ENCODE measurements around the gene OXGR1.

Gene OXGR1

GRCh38 chr13:97015661-97016350, 21.5 kb upstream of the OXGR1 start:
- TF ChIP-seq GATA3 (IDR thresholded peaks at IDR 0.05; ENCODE audit: low read depth, low read length) (no peak), GATA2 (IDR thresholded peaks at IDR 0.05; ENCODE audit: low read depth, low read length) (no peak)

GRCh38 chr13:97012251-97013048, 18.2 kb upstream of the OXGR1 start:
- TF ChIP-seq GATA2 (IDR thresholded peaks at IDR 0.05; ENCODE audit: low read depth, low read length) (peak; percentile 81), GATA3 (IDR thresholded peaks at IDR 0.05; ENCODE audit: low read depth, low read length) (peak; percentile 86)

DNA sequence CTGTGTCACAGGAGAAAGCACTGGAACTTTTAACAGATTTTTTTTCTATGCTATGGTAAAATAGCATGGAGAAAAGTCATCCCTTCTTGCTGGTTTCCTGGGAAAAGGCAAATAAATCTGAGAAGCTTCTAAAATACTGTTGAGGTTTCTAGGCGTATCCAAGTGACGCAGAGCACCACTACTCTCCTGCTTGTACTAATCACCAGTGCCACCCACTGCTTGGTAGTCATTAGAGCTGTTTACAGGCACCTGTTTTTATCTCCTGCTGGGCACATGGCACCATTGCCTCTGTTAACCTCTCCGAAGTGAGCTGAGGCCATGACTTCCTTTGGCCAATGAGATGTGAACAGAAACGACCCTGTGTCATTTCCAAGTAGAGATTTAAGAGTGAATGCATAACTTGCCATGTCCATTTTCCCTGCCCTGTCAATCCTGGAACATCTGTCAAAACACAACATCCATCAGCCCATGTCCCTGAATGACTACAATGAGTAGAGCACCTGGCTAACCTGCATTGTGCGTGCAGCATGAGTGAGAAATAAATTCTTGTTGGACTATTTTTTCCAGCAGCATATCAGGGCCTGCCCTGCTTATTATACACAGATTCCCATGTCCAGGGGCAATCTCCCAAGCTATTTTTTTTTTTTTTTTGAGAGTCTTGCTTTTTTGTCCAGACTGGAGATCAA, 17.3 kb upstream of the OXGR1 start:
- TF ChIP-seq GATA3 (IDR thresholded peaks at IDR 0.05; ENCODE audit: low read depth, low read length) = no peak
- no peak for TF ChIP-seq GATA2 (IDR thresholded peaks at IDR 0.05; ENCODE audit: low read depth, low read length)

GRCh38 chr13:97008643-97009042, 14.4 kb upstream of the OXGR1 start:
- no peak for TF ChIP-seq GATA3 (IDR thresholded peaks at IDR 0.05; ENCODE audit: low read depth, low read length)
- TF ChIP-seq GATA2 (IDR thresholded peaks at IDR 0.05; ENCODE audit: low read depth, low read length) = no peak

- TF ChIP-seq GATA2 (IDR thresholded peaks at IDR 0.05; ENCODE audit: low read depth, low read length) (no peak), GATA3 (IDR thresholded peaks at IDR 0.05; ENCODE audit: low read depth, low read length) (no peak)
Observed at GRCh38 chr13:97005625-97006262, 11.5 kb upstream of the OXGR1 start.

DNA sequence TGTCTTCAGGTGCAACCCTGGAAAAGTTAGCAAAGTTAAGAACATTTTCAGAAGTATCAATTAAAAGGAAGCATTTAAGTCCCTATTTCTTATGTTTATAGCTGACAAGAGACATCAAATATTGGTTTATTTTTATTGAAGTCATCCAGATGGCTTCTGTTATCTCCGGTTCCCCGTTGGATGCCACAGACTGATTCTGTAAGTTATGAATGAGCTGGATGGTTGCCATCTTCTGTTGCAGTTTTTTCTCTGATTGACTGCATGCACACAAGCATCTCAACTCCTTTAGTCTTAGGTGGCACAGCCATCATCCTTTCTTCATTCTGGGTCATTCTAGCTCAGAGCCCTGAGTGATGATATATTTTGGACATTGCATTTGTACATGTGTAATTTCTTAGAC, 10.6 kb upstream of the OXGR1 start:
- no peak for TF ChIP-seq GATA3 (IDR thresholded peaks at IDR 0.05; ENCODE audit: low read depth, low read length)
- peak; percentile 31; the same call in 1 of the 2 replicates for TF ChIP-seq GATA2 (IDR thresholded peaks at IDR 0.05; ENCODE audit: low read depth, low read length)

- TF ChIP-seq GATA2 (IDR thresholded peaks at IDR 0.05; ENCODE audit: low read depth, low read length) = no peak
- no peak for TF ChIP-seq GATA3 (IDR thresholded peaks at IDR 0.05; ENCODE audit: low read depth, low read length)
Observed at GRCh38 chr13:97004096-97004876, 10.0 kb upstream of the OXGR1 start.

- no peak for TF ChIP-seq GATA3 (IDR thresholded peaks at IDR 0.05; ENCODE audit: low read depth, low read length)
- no peak for TF ChIP-seq GATA2 (IDR thresholded peaks at IDR 0.05; ENCODE audit: low read depth, low read length)
Observed at GRCh38 chr13:97003071-97003470, 8.8 kb upstream of the OXGR1 start.

DNA sequence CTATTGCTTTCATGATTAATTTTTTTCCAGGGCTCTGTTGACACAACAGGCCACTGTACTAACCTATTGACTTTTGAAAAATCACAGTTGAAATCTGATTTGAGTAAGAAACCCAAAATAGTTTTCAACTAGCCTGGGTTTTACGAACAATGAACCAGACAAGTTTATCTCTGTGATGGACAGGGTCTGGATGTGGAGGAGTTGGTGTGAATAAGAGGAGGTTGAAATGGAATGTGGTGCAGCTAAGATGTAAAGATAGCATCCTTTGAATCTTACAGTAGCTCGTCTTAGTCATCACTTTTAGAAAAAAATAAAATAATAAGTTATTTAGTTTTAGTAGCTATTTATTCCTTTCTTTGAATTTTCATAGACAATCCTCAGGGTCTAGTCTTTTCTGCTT, 8.3 kb upstream of the OXGR1 start:
- TF ChIP-seq GATA2 (IDR thresholded peaks at IDR 0.05; ENCODE audit: low read depth, low read length) (no peak), GATA3 (IDR thresholded peaks at IDR 0.05; ENCODE audit: low read depth, low read length) (no peak)

DNA sequence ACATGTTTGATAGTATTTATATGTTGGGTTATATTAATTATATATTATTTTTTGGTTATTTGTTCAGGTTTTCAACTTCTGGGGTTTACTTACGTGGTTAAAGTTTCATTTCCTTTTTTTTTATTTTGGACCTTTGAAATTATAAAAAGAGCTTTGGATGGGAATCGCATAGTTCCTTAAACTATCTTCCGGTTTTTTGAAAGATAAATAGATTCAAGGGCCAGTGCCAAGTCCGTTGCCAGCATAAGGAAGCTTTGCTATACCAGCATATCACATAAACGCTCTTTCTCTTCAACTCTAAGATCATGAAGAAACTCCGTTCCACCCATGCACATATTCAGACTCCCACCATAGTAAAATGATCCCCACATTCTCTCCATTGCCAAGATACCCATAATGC, 7.4 kb upstream of the OXGR1 start:
- TF ChIP-seq GATA3 (IDR thresholded peaks at IDR 0.05; ENCODE audit: low read depth, low read length) (no peak), GATA2 (IDR thresholded peaks at IDR 0.05; ENCODE audit: low read depth, low read length) (no peak)

- no peak for TF ChIP-seq GATA2 (IDR thresholded peaks at IDR 0.05; ENCODE audit: low read depth, low read length)
- no peak for TF ChIP-seq GATA3 (IDR thresholded peaks at IDR 0.05; ENCODE audit: low read depth, low read length)
Observed at GRCh38 chr13:97000295-97000925, 6.1 kb upstream of the OXGR1 start.

DNA sequence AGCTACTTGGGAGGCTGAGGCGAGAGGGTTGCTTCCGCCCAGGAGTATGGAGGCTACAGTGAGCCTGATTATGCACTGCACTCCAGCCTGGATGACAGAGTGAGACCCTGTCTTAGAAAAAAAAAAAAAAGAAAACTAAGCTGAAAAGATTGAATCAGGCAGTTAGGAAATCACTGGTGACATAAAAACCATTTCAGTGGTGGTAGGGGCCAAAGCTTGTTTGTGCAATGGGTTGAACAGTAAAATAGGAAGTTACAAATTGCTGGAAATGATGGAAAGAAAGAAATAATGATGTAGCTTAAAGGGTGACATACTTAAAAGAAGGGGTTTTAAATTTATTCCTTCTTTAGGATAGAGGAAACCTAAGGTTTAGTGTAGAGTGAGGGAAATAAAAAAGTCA, 4.8 kb upstream of the OXGR1 start:
- TF ChIP-seq GATA3 (IDR thresholded peaks at IDR 0.05; ENCODE audit: low read depth, low read length) (no peak), GATA2 (IDR thresholded peaks at IDR 0.05; ENCODE audit: low read depth, low read length) (no peak)

DNA sequence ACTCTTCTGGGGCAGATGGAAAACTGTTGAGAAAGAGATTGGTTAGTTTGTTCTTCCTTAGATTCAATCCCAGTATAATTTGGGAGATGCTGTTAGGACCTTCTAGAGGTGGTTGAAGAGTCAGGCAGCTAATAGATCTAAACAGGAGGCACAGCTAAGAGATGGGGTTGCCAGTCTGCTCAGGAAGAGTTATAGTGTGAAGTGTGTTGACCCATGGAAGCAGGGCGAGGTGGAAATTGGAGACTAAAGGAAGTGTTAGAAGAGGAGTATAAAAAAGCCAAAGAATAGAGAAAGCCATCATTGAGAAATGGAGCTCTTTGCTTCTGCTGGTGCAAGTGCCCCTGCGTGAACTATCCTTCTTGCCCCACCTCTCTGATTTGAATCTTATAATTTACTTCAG, 3.8 kb upstream of the OXGR1 start:
- TF ChIP-seq GATA2 (IDR thresholded peaks at IDR 0.05; ENCODE audit: low read depth, low read length) (no peak), GATA3 (IDR thresholded peaks at IDR 0.05; ENCODE audit: low read depth, low read length) (no peak)

All from SH-SY5Y (cell line).